Liver (tissue), 9 donors: Measurements from ENCODE around the gene HIC2. TPM values are rescaled to one million over a fixed set of nuclear protein-coding genes. Genes with fewer than 3 reads are reported as not detected.
"Not testable (repeated sequence)": the region's sequence is repeated elsewhere in the genome, so short reads cannot be mapped to it uniquely, and the experiment has no call there.

Source experiments
- DNase-seq: peaks from one replicate; pipeline ENCODE4 v3.0.0-alpha.2; 2017; ENCODE audit warnings: low spot score
- H3K27ac ChIP-seq, 2 donors: one replicate each; pipeline ENCODE4 v1.7.0; 2013; ENCODE audit warnings: inconsistent platforms in 2 of 2, low read length in 2 of 2, control low read depth in 1 of 2, low read depth in 1 of 2, mild to moderate bottlenecking in 1 of 2
- H3K27me3 ChIP-seq, 4 donors: one replicate each; pipeline versions ENCODE4 v1.6.1 to v1.7.0; 2013; ENCODE audit warnings: low read length in 3 of 4, inconsistent platforms in 1 of 4, mild to moderate bottlenecking in 1 of 4, moderate library complexity in 1 of 4; ENCODE audit not compliant: control insufficient read depth in 4 of 4, insufficient read depth in 4 of 4
- H3K36me3 ChIP-seq, 4 donors: one replicate each; pipeline versions ENCODE4 v1.6.1 to v1.7.0; 2013; ENCODE audit warnings: low read length in 3 of 4, mild to moderate bottlenecking in 3 of 4, low read depth in 1 of 4, moderate library complexity in 1 of 4; ENCODE audit not compliant: control insufficient read depth in 4 of 4, insufficient read depth in 3 of 4
- H3K4me1 ChIP-seq, 4 donors: one replicate each; pipeline versions ENCODE4 v1.6.1 to v1.7.0; 2013; ENCODE audit warnings: low read length in 3 of 4, mild to moderate bottlenecking in 3 of 4, moderate library complexity in 1 of 4; ENCODE audit not compliant: control insufficient read depth in 4 of 4, insufficient read depth in 4 of 4
- H3K4me3 ChIP-seq, 3 donors: one replicate each; pipeline versions ENCODE4 v1.6.1 to v1.7.0; 2013; ENCODE audit warnings: low read length in 3 of 3, control low read depth in 1 of 3, low read depth in 1 of 3, mild to moderate bottlenecking in 1 of 3
- H3K9ac ChIP-seq, 2 donors: one replicate each; pipeline ENCODE4 v1.7.0; 2013; ENCODE audit warnings: low read length in 2 of 2, mild to moderate bottlenecking in 2 of 2, moderate library complexity in 2 of 2, control low read depth in 1 of 2, low read depth in 1 of 2
- H3K9me3 ChIP-seq, 4 donors: one replicate each; pipeline versions ENCODE4 v1.6.1 to v1.7.0; 2013; ENCODE audit warnings: low read length in 3 of 4; ENCODE audit not compliant: control insufficient read depth in 4 of 4
- WGBS: extraction: QIAGEN DNeasy Blood & Tissue Kit; methylation state at CpG from one replicate; pipeline ENCODE4 v1.1.7; 2013; 5-methylcytosine and 5-hydroxymethylcytosine counted together
- polyA plus RNA-seq, 2 donors: library from polyadenylated mRNA; stranded (reverse) in 1 of 2; unstranded in 1 of 2; fragments of 200-250 nt in 1 of 2; fragments of >200 nt in 1 of 2; fragmentation: Nextera tagmentation in 1 of 2; extraction: Ambion mirVana in 1 of 2; gene quantifications; one replicate each; pipeline versions ENCODE4 v1.2.1 to v1.2.3, GENCODE V29; 2013 to 2015
- total RNA-seq, 2 donors: library from RNA; depleted of rRNA; stranded (reverse); fragments of >200 nt; gene quantifications; one replicate each; pipeline ENCODE4 v1.2.3, GENCODE V29; 2014
- donor health status: healthy.
- donor health status: healthy.
- donor health status: healthy.
- donor health status: healthy.
- donor health status: healthy.

Gene HIC2
- 10 to 100 TPM in 1 of 2 donors, 1 to 10 TPM in 1; 3.0 to 17.8 TPM for total RNA-seq
- 1 to 10 TPM in 1 of 2 donors, under 1 TPM in 1; 0.51 to 1.0 TPM for polyA plus RNA-seq

- WGBS: under 1% methylated on average over 34 of the region's 81 CpGs
- H3K4me1 ChIP-seq, DNase-seq, H3K36me3 ChIP-seq, H3K27me3 ChIP-seq, H3K9ac ChIP-seq, H3K9me3 ChIP-seq, H3K27ac ChIP-seq: not testable (repeated sequence)
- peak within 1 kb of the TSS in 1 of 3 donors; percentile 50 for H3K4me3 ChIP-seq
These were observed at the start of gene HIC2 for GRCh38 chr22:21417227-21417746. Gene HIC2 (plus strand): TSS chr22:21417371. CDS start chr22:21442832, 25,461 bp downstream.

DNA sequence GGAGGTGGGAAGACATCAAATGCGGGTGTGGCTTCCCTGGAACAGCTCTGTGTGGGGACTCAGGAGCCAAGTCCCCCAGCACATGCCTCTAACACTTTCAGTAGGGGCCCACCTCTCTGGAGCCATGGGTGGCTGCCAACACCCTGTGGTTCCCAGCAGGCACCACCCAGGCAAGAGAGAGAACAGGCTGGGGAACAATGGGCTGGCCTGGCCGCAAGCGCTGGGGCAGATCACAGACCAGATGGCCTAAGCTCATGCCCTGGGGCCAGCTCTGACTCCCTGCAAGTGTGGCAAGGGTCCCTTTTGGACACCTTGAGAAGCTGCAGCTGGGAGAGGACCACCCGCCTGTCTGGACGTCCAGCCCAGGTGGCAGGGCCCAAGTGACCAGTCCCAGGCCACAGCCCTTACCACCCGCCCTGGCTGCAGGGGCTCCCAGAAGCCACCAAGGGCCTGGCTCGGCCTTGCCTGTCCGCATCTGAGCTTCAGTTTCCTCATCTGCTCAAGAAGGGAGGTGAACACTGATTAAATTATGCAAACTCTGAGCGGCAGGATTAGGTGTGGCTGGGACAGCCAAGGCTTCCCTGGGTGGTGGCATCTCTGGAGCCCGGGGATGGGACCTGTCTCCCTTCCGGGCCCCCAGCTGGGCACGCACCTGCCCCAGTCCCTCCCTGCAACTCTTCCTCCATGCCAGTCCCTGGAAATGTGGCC, 48.4 kb upstream of the HIC2 start:
- not testable (repeated sequence) for H3K4me1 ChIP-seq, H3K9ac ChIP-seq, DNase-seq, H3K4me3 ChIP-seq, H3K36me3 ChIP-seq, H3K27me3 ChIP-seq, H3K27ac ChIP-seq, H3K9me3 ChIP-seq
- 90% methylated on average over 3 of the region's 12 CpGs for WGBS

DNA sequence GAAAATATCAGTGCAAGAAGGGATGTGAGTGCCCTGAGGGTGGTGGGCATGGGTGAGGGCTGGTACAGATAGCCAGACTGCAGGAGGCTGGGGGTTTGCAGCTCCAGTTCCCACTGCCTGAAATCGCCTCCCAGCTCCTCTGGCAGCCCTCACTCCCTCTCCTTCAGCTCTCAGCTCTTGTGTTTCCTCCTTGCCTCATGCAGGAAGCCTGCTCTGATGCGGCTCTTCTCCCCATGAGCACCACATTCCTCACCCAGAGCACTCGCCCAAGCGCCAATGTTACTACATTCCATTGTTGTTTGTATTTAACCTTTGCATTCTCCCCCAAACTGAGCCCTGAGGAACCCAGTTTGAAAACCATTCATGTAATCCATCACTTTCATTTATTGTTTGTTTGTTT, 41.3 kb upstream of the HIC2 start:
- not testable (repeated sequence) for H3K4me1 ChIP-seq, H3K27ac ChIP-seq, H3K9ac ChIP-seq, DNase-seq, H3K4me3 ChIP-seq, H3K27me3 ChIP-seq, H3K9me3 ChIP-seq, H3K36me3 ChIP-seq
- no CpG with 5 or more reads among the region's 4 CpGs for WGBS

DNA sequence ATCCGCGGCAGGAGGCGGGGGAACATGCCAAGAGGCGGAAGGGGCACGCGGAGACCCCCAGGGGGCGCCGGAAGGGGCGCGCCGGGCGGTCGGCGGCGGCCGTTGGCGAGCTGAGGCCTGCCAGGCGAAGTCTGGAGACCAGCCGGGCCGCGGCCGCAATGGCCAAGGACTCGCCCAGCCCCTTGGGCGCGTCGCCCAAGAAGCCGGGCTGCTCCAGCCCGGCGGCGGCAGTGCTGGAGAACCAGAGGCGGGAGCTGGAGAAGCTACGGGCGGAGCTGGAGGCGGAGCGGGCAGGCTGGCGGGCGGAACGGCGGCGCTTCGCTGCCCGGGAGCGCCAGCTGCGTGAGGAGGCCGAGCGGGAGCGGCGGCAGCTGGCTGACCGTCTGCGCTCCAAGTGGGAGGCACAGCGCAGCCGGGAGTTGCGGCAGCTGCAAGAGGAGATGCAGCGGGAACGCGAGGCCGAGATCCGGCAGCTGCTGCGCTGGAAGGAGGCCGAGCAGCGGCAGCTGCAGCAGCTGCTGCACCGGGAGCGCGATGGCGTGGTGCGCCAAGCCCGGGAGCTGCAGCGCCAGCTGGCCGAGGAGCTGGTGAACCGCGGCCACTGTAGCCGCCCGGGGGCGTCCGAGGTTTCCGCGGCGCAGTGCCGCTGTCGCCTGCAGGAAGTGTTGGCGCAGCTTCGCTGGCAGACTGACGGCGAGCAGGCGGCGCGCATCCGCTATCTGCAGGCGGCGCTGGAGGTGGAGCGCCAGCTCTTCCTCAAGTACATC, 33.3 kb upstream of the HIC2 start, which contains the start of gene RIMBP3B:
RIMBP3B (plus strand) TSS at position 51 of the 767 bp plus-strand sequence; CDS start at position 159, 108 bp downstream.
- H3K36me3 ChIP-seq, H3K4me3 ChIP-seq, H3K9ac ChIP-seq, H3K27me3 ChIP-seq, H3K4me1 ChIP-seq, H3K27ac ChIP-seq, DNase-seq, H3K9me3 ChIP-seq: not testable (repeated sequence)
- no CpG with 5 or more reads among the region's 91 CpGs for WGBS

DNA sequence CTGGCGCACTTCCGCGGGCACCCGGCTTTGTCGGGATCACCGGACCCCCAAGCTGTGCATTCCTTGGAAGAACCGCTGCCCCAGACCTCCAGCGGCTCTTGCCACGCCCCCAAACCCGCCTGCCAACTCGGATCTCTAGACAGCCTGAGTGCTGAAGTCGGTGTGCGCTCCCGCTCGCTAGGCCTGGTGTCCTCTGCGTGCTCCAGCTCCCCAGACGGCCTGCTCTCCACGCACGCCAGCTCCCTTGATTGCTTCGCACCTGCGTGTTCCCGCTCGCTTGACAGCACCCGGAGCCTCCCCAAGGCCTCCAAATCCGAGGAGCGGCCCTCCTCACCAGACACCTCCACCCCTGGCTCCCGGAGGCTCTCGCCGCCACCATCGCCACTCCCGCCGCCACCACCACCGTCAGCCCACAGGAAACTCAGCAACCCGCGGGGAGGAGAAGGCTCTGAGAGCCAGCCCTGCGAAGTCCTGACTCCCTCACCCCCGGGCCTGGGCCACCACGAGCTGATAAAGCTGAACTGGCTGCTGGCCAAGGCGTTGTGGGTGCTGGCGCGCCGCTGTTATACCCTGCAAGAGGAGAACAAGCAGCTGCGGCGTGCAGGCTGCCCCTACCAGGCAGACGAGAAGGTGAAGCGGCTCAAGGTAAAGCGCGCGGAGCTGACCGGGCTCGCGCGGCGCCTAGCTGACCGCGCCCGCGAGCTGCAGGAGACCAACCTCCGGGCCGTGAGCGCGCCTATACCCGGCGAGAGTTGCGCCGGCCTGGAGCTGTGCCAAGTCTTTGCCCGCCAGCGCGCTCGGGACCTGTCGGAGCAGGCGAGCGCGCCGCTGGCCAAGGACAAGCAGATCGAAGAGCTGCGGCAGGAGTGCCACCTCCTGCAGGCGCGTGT, 32.5 kb upstream of the HIC2 start:
- H3K9me3 ChIP-seq, H3K4me3 ChIP-seq: not testable (repeated sequence)
- no CpG with 5 or more reads among the region's 79 CpGs for WGBS

GRCh38 chr22:21389480-21389879, 27.7 kb upstream of the HIC2 start:
- H3K27ac ChIP-seq, DNase-seq, H3K36me3 ChIP-seq, H3K27me3 ChIP-seq, H3K9me3 ChIP-seq, H3K4me1 ChIP-seq, H3K9ac ChIP-seq, H3K4me3 ChIP-seq: not testable (repeated sequence)
- WGBS: no CpG with 5 or more reads among the region's 7 CpGs

More for the DNA sequence above, 32.5 kb upstream of the HIC2 start:
- H3K27me3 ChIP-seq, DNase-seq, H3K36me3 ChIP-seq, H3K4me1 ChIP-seq, H3K27ac ChIP-seq, H3K9ac ChIP-seq: not testable (repeated sequence)

GRCh38 chr22:21390013-21390412, 27.2 kb upstream of the HIC2 start:
- H3K27me3 ChIP-seq, DNase-seq, H3K4me3 ChIP-seq, H3K9me3 ChIP-seq, H3K27ac ChIP-seq, H3K4me1 ChIP-seq, H3K36me3 ChIP-seq, H3K9ac ChIP-seq: not testable (repeated sequence)
- WGBS: no CpG with 5 or more reads among the region's 9 CpGs
